KMS-11 (cell line): Measurements from ENCODE around the gene MIDN.

ENCODE experiments used
- H2AFZ ChIP-seq: fragments of 200-600 bp; sonication (generic); 2 replicates; pipeline ENCODE4 v1.6.1; 2016; ENCODE audit warnings: antibody characterized with exemption, mixed run types, low read depth
- H3K27ac ChIP-seq: fragments of 200-600 bp; sonication (generic); 2 replicates; pipeline ENCODE4 v1.6.1; 2016; ENCODE audit warnings: mild to moderate bottlenecking, mixed run types
- H3K27me3 ChIP-seq: fragments of 200-600 bp; sonication (generic); 2 replicates; pipeline ENCODE4 v1.6.1; 2017; ENCODE audit warnings: mild to moderate bottlenecking, low read depth, mixed run types, moderate library complexity; ENCODE audit not compliant: insufficient read depth
- H3K36me3 ChIP-seq: fragments of 200-600 bp; sonication (generic); 2 replicates; pipeline ENCODE4 v1.6.1; 2017; ENCODE audit warnings: mild to moderate bottlenecking, mixed run types; ENCODE audit not compliant: insufficient read depth
- H3K4me1 ChIP-seq: fragments of 200-600 bp; sonication (generic); 2 replicates; pipeline ENCODE4 v1.6.1; 2016; ENCODE audit warnings: mild to moderate bottlenecking, low read depth, mixed run types; ENCODE audit not compliant: poor library complexity, severe bottlenecking
- H3K4me2 ChIP-seq: fragments of 200-600 bp; sonication (generic); 2 replicates; pipeline ENCODE4 v1.7.0; 2016; ENCODE audit warnings: mild to moderate bottlenecking, mixed run types
- H3K4me3 ChIP-seq: fragments of 200-600 bp; sonication (generic); IDR thresholded peaks from 2 replicates; pipeline ENCODE4 v1.6.1; 2017; ENCODE audit warnings: low read depth, low read length, mixed read lengths; ENCODE audit not compliant: insufficient read depth
- H3K79me2 ChIP-seq: fragments of 200-600 bp; sonication (generic); 2 replicates; pipeline ENCODE4 v1.6.1; 2016; ENCODE audit warnings: low read depth, mixed run types; ENCODE audit not compliant: insufficient read depth
- H3K9ac ChIP-seq: fragments of 200-600 bp; sonication (generic); 2 replicates; pipeline ENCODE4 v1.6.1; 2016; ENCODE audit warnings: mild to moderate bottlenecking, mixed run types
- H4K20me1 ChIP-seq: fragments of 200-600 bp; sonication (generic); 2 replicates; pipeline ENCODE4 v1.6.1; 2016; ENCODE audit warnings: mild to moderate bottlenecking, mixed run types; ENCODE audit not compliant: insufficient read depth
- TF ChIP-seq, protein P1 (sequence below): fragments of 200-600 bp; sonication (generic); conservative IDR thresholded peaks from 2 replicates; pipeline ENCODE4 v1.6.1; 2017; ENCODE audit warnings: low read depth, mild to moderate bottlenecking, antibody characterized with exemption, low read length, moderate library complexity, mixed read lengths

The MIDN gene

DNA sequence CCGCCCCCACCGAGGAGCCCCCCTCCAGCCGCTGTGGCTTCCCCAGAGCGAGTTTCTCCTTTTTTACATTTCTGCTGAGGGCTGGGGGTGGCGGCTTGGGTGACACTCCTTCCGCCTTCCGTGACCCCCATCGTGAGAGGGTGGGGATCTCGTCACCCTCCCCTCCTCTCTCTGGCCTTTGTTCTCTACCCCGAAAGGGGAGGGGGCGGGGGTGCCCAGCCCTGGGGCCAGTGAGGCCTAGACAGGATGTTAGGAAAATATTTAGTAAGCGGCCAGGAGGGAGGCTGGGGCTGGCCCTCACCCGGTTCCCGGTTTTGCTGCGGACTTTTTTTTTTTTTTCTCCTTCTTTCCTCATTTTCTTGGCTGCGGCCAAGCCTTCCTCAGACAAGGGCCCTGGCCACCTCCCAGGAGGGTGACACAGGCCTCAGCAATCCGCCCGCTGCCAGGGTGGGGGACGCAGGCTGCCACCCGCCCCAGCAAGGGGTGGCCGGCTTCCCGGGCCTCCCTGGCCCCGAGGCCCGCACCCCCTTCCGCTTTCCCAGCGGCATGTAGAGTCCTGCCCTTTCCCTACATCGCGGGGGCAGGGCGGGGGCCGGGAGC is 3.9 kb downstream of the MIDN start:
- Histone ChIP-seq H3K4me2 (no peak overlapping the region), H2AFZ (no peak overlapping the region), H3K27me3 (no peaks in the 10 kb centered on the region), H3K79me2 (no peaks in the 10 kb centered on the region), H3K4me3 (no peak overlapping the region), H3K4me1 (peaks cover 10% of the 10 kb centered on the region), H3K9ac (no peak overlapping the region), H3K27ac (no peak overlapping the region), H4K20me1 (no peaks in the 10 kb centered on the region), H3K36me3 (no peaks in the 10 kb centered on the region; the same call in 1 of the 2 replicates)
- TF ChIP-seq, protein P1, sequence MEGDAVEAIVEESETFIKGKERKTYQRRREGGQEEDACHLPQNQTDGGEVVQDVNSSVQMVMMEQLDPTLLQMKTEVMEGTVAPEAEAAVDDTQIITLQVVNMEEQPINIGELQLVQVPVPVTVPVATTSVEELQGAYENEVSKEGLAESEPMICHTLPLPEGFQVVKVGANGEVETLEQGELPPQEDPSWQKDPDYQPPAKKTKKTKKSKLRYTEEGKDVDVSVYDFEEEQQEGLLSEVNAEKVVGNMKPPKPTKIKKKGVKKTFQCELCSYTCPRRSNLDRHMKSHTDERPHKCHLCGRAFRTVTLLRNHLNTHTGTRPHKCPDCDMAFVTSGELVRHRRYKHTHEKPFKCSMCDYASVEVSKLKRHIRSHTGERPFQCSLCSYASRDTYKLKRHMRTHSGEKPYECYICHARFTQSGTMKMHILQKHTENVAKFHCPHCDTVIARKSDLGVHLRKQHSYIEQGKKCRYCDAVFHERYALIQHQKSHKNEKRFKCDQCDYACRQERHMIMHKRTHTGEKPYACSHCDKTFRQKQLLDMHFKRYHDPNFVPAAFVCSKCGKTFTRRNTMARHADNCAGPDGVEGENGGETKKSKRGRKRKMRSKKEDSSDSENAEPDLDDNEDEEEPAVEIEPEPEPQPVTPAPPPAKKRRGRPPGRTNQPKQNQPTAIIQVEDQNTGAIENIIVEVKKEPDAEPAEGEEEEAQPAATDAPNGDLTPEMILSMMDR, result no peak

DNA sequence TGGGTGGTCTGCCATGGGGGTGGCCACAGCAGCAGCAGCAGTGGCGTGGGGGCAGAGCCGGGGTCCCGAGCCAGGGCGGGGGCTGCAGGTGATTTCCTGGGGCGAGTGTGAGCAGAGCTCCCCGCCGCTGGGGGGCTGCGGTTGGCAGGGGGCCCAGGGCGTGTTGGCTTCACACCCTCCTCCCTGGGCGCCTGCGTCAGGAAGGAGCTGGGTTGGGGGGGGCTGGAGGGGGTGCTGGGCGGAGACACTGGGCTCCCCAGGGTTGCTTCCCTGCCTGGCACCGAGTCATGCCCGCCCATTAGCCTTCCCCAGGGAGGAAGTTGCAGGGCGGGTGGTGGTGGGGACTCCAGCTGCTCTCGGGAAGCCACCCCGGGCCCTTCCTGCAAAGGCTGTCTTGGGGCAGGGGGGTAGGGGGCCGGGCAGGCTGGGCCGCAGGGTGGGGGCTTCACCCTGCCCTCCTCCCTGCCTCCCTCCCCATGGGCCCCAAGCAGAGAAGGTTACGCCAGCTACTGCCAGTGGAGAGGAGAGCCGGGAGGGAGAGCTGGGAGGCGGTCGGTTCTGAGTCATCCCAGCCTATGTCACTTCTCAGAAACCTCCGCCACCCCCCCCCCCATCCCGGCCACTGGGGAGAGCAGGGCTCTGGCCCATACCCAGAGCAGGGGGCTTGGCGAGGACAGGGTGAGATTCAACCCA is 4.6 kb downstream of the MIDN start:
- no peaks in the 10 kb centered on the region; the same call in 1 of the 2 replicates for H3K36me3 ChIP-seq
- no peaks in the 10 kb centered on the region for H3K27me3 ChIP-seq
- no peak overlapping the region for H3K9ac ChIP-seq
- H2AFZ ChIP-seq, result no peak overlapping the region
- H3K4me1 ChIP-seq, result peaks cover 5% of the 10 kb centered on the region
- H3K4me2 ChIP-seq, result no peak overlapping the region
- no peaks in the 10 kb centered on the region for H3K79me2 ChIP-seq
- H3K27ac ChIP-seq, result no peak overlapping the region
- H4K20me1 ChIP-seq, result no peaks in the 10 kb centered on the region
- H3K4me3 ChIP-seq, result no peak overlapping the region
- TF ChIP-seq, protein P1, result no peak

DNA sequence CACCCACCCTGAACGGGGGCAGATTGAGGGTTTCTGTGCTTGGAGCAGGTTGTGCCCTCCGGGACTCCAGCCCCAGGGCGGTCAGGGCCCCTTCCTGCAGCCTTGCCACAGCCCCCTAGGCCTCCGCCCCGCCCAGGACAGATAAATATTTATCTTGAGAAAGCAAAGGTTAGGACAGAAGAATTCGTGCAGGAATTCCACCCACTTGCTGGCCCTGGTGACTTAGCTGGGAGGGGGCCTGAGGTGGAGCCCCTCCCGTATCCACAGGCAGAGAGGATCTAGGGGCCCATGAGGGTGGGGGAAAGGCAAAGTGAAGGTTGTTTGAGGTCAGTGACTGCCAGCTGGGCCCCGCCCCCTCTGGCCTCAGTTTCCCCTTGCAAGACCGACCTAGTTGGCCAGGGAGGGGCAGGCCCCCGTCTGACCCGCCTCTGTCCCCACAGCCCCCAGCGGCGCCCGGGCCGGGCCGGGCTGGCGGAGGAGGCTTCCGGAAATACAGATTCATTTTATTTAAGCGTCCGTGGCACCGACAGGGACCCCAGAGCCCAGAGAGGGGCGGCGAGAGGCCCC is 5.2 kb downstream of the MIDN start:
- Histone ChIP-seq H3K4me1 (peaks cover 10% of the 10 kb centered on the region), H2AFZ (no peak overlapping the region), H3K4me3 (no peak overlapping the region), H3K79me2 (no peaks in the 10 kb centered on the region), H3K4me2 (no peak overlapping the region), H4K20me1 (no peaks in the 10 kb centered on the region), H3K27ac (no peak overlapping the region), H3K9ac (no peak overlapping the region), H3K36me3 (no peaks in the 10 kb centered on the region; the same call in 1 of the 2 replicates), H3K27me3 (no peaks in the 10 kb centered on the region)
- TF ChIP-seq, protein P1, result no peak

DNA sequence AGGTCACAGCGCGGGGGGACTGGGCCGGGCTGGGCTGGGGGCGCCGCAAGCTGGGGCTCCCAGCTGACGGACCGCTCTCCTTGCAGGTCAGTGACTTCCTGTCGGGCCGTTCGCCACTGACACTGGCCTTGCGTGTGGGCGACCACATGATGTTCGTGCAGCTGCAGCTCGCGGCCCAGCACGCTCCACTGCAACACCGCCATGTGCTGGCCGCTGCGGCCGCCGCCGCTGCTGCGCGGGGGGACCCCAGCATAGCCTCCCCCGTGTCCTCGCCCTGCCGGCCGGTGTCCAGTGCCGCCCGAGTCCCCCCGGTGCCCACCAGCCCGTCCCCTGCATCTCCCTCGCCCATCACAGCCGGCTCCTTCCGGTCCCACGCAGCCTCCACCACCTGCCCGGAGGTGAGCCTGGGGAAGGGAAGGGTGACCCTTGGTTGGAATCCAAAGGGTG is 5.7 kb downstream of the MIDN start:
- Histone ChIP-seq H3K36me3 (no peaks in the 10 kb centered on the region; the same call in 1 of the 2 replicates), H3K4me1 (peaks cover 11% of the 10 kb centered on the region), H3K27ac (no peak overlapping the region), H3K79me2 (no peaks in the 10 kb centered on the region), H3K27me3 (no peaks in the 10 kb centered on the region), H3K9ac (no peak overlapping the region), H2AFZ (no peak overlapping the region), H3K4me3 (no peak overlapping the region), H4K20me1 (no peaks in the 10 kb centered on the region), H3K4me2 (no peak overlapping the region)
- TF ChIP-seq, protein P1, result no peak
